Endodermal cell (in vitro differentiated cells): ENCODE results near the gene PDZD4. TPM values are rescaled to one million over a fixed set of nuclear protein-coding genes. Genes with fewer than 3 reads are reported as not detected.

Source experiments
- DNase-seq: peaks from one replicate; pipeline ENCODE4 v3.0.0-alpha.2; 2017
- H3K27ac ChIP-seq: 2 replicates; pipeline ENCODE4 v1.5.1; 2013; ENCODE audit warnings: mild to moderate bottlenecking, low read depth, low read length, moderate library complexity
- H3K27me3 ChIP-seq: 2 replicates; pipeline ENCODE4 v1.6.1; 2013; ENCODE audit warnings: mild to moderate bottlenecking, low read length, moderate library complexity; ENCODE audit not compliant: insufficient read depth, control insufficient read depth, poor library complexity, severe bottlenecking
- H3K36me3 ChIP-seq: 2 replicates; pipeline ENCODE4 v1.7.0; 2013; ENCODE audit warnings: mild to moderate bottlenecking, low read length, moderate library complexity; ENCODE audit not compliant: control insufficient read depth, insufficient read depth
- H3K4me1 ChIP-seq: one replicate; pipeline ENCODE4 v1.7.0; 2013; ENCODE audit warnings: low read length; ENCODE audit not compliant: control insufficient read depth, insufficient read depth
- H3K4me3 ChIP-seq: 2 replicates; pipeline ENCODE4 v1.5.1; 2013; ENCODE audit warnings: mild to moderate bottlenecking, low read length, moderate library complexity
- H3K9ac ChIP-seq: 2 replicates; pipeline ENCODE4 v1.6.1; 2013; ENCODE audit warnings: mild to moderate bottlenecking, low read length, moderate library complexity; ENCODE audit not compliant: poor library complexity, severe bottlenecking; ENCODE audit errors: extremely low read depth
- H3K9me3 ChIP-seq: 2 replicates; pipeline ENCODE4 v1.6.1; 2013; ENCODE audit warnings: mild to moderate bottlenecking, low read length, moderate library complexity; ENCODE audit not compliant: control insufficient read depth
- H3K27ac Mint-ChIP-seq: 2 replicates; pipeline ENCODE4 v1.8.0; 2020; ENCODE audit warnings: mixed read lengths
- H3K27me3 Mint-ChIP-seq: 2 replicates; pipeline ENCODE4 v1.8.0; 2021; ENCODE audit warnings: mild to moderate bottlenecking, mixed read lengths; ENCODE audit not compliant: insufficient read depth
- H3K36me3 Mint-ChIP-seq: 2 replicates; pipeline ENCODE4 v1.8.0; 2020; ENCODE audit warnings: low read depth, mixed read lengths
- H3K4me1 Mint-ChIP-seq: 2 replicates; pipeline ENCODE4 v1.8.0; 2020; ENCODE audit warnings: mixed read lengths
- H3K4me3 Mint-ChIP-seq: 2 replicates; pipeline ENCODE4 v1.8.0; 2020; ENCODE audit warnings: mild to moderate bottlenecking, moderate library complexity, mixed read lengths
- H3K9me3 Mint-ChIP-seq: 2 replicates; pipeline ENCODE4 v1.8.0; 2020; ENCODE audit warnings: mild to moderate bottlenecking, mixed read lengths
- CTCF ChIP-seq: fragments of 200-600 bp; sonication (generic); conservative IDR thresholded peaks from 2 replicates; pipeline ENCODE4 v1.5.0; 2021; ENCODE audit warnings: antibody characterized with exemption, mild to moderate bottlenecking
- WGBS, 2 experiments: methylation state at CpG; one replicate each; pipeline versions ENCODE4 v1.1.5 to v1.1.7; 2013; ENCODE audit warnings: missing lambda C conversion rate in 2 of 2, mixed read lengths in 1 of 2; ENCODE audit not compliant: insufficient coverage in 1 of 2, insufficient read length in 1 of 2; 5-methylcytosine and 5-hydroxymethylcytosine counted together
- total RNA-seq, 2 donors: library from RNA; stranded (reverse); fragmentation: NEBNext Ultra II Directional in 1 of 2; extraction: Animal tissue kit (Norgen Biotek cat#: 25700) in 1 of 2; gene quantifications; 2 replicates in 1 of 2; 3 replicates in 1 of 2; pipeline ENCODE4 v1.2.1, GENCODE V29; 2021

PDZD4 gene
- total RNA-seq, 2 donors from 2014 or later, result 30.1 to 68.3 TPM

- H3K27me3 Mint-ChIP-seq, result no peaks in the 10 kb centered on the region
- H3K4me3 ChIP-seq, result no peak overlapping the region
- H3K36me3 ChIP-seq, result peaks cover 4% of the 10 kb centered on the region
- peaks cover 27% of the 10 kb centered on the region for H3K36me3 Mint-ChIP-seq
- no peaks in the 10 kb centered on the region for H3K27me3 ChIP-seq
- H3K4me3 Mint-ChIP-seq, result no peak overlapping the region
- peaks cover 66% of the 10 kb centered on the region for H3K9me3 Mint-ChIP-seq
- H3K4me1 Mint-ChIP-seq, result peaks cover 6% of the 10 kb centered on the region
- H3K4me1 ChIP-seq, result no peaks in the 10 kb centered on the region
- no peak for TF ChIP-seq CTCF
- no peak overlapping the region for H3K27ac ChIP-seq
- DNase-seq, result no peak
- H3K27ac Mint-ChIP-seq, result no peak overlapping the region
- no peaks in the 10 kb centered on the region for H3K9me3 ChIP-seq
- H3K9ac ChIP-seq, result no peak overlapping the region
- WGBS, 2 experiments, result 90 to 93% methylated on average over 2 to 7 of the region's 7 CpGs
Measured at GRCh38 chrX:153800746-153801145, 29.6 kb downstream of the PDZD4 start.

GRCh38 chrX:153800177-153800722 lies 30.1 kb downstream of the PDZD4 start:
- DNase-seq, result no peak
- H3K27me3 Mint-ChIP-seq, result no peaks in the 10 kb centered on the region
- Histone ChIP-seq H3K4me1 (no peaks in the 10 kb centered on the region), H3K9ac (no peak overlapping the region), H3K36me3 (peaks cover 4% of the 10 kb centered on the region), H3K27ac (no peak overlapping the region), H3K27me3 (no peaks in the 10 kb centered on the region), H3K4me3 (no peak overlapping the region), H3K9me3 (no peaks in the 10 kb centered on the region)
- TF ChIP-seq CTCF, result no peak
- H3K4me1 Mint-ChIP-seq, result peaks cover 6% of the 10 kb centered on the region
- 90 to 93% methylated on average over 2 to 16 of the region's 16 CpGs for WGBS, 2 experiments
- no peak overlapping the region for H3K27ac Mint-ChIP-seq
- H3K9me3 Mint-ChIP-seq, result peaks cover 62% of the 10 kb centered on the region
- no peak overlapping the region for H3K4me3 Mint-ChIP-seq
- H3K36me3 Mint-ChIP-seq, result peaks cover 28% of the 10 kb centered on the region

DNA sequence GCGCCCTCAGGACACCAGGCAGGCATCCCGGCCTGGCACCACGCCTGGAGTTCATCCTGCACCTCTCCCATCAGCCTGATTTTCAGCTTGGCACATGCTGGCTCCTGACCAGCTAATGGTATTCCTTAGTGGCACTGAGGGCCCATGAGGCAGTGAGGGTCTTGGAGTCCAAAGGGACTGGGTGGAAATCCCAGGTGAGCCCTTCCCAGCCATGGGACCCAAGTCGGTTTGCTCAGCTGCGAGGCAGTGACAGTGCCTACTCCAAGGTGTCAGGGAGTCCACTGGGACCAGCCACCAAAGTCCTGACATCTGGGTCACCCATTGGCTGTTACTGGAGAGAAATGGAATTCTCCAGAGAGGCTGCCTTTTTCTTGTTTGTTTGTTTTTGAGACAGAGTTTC lies 31.0 kb downstream of the PDZD4 start:
- no peaks in the 10 kb centered on the region for H3K9me3 ChIP-seq
- H3K27ac Mint-ChIP-seq, result no peak overlapping the region
- no peak for TF ChIP-seq CTCF
- H3K9ac ChIP-seq, result no peak overlapping the region
- H3K36me3 ChIP-seq, result peaks cover 4% of the 10 kb centered on the region
- no peaks in the 10 kb centered on the region for H3K27me3 ChIP-seq
- 94 to 99% methylated on average over 2 to 5 of the region's 5 CpGs for WGBS, 2 experiments
- peaks cover 24% of the 10 kb centered on the region for H3K36me3 Mint-ChIP-seq
- H3K27me3 Mint-ChIP-seq, result no peaks in the 10 kb centered on the region
- peaks cover 62% of the 10 kb centered on the region for H3K9me3 Mint-ChIP-seq
- no peaks in the 10 kb centered on the region for H3K4me1 ChIP-seq
- no peak overlapping the region for H3K4me3 Mint-ChIP-seq
- DNase-seq, result no peak
- peaks cover 6% of the 10 kb centered on the region for H3K4me1 Mint-ChIP-seq
- no peak overlapping the region for H3K4me3 ChIP-seq
- H3K27ac ChIP-seq, result no peak overlapping the region
